Common myeloid progenitor, CD34-positive (primary cell): ENCODE data around the gene CEACAM21.
A peak's percentile ranks its signal among the peaks of the same experiment; 100 is the strongest.

Source experiments
- CTCF ChIA-PET: fragments of 350-600 bp; sonication (Branson Sonifier 250); formaldehyde crosslinking; loops from one replicate; lab custom pipeline; 2021; ENCODE audit warnings: antibody characterized with exemption; lab: Charles Lee
- POLR2A ChIA-PET: fragments of 350-600 bp; sonication (Branson Sonifier 250); formaldehyde crosslinking; loops from one replicate; lab custom pipeline; 2021; ENCODE audit warnings: antibody characterized with exemption; lab: Charles Lee
- DNase-seq, 3 donors: peaks; one replicate each; pipeline versions ENCODE4 v3.0.0 to v3.0.0-alpha.2; 2013
- H3K27ac ChIP-seq, 2 experiments: 1 replicate in 1 of 2; 2 replicates in 1 of 2; pipeline ENCODE4 v1.7.0; 2013; ENCODE audit warnings: inconsistent platforms in 2 of 2, low read length in 2 of 2, mild to moderate bottlenecking in 2 of 2, low read depth in 1 of 2, moderate library complexity in 1 of 2; ENCODE audit not compliant: severe bottlenecking in 2 of 2, insufficient read depth in 1 of 2, poor library complexity in 1 of 2
- H3K27me3 ChIP-seq, 5 experiments: replicated peaks in 2 of 5; 1 replicate in 3 of 5; 2 replicates in 2 of 5; pipeline versions ENCODE4 v1.6.1 to v1.7.0; 2013; ENCODE audit warnings: low read length in 4 of 5, mild to moderate bottlenecking in 2 of 5, moderate library complexity in 2 of 5, inconsistent platforms in 1 of 5; ENCODE audit not compliant: insufficient read depth in 5 of 5, control insufficient read depth in 4 of 5
- H3K36me3 ChIP-seq, 4 experiments: 1 replicate in 2 of 4; 2 replicates in 2 of 4; pipeline versions ENCODE4 v1.6.1 to v1.7.0; 2013; ENCODE audit warnings: low read length in 3 of 4, control low read depth in 1 of 4, mild to moderate bottlenecking in 1 of 4; ENCODE audit not compliant: control insufficient read depth in 4 of 4, insufficient read depth in 4 of 4
- H3K4me1 ChIP-seq, 4 experiments: 1 replicate in 3 of 4; 2 replicates in 1 of 4; pipeline versions ENCODE4 v1.6.1 to v1.7.1; 2013; ENCODE audit warnings: low read length in 3 of 4, mild to moderate bottlenecking in 3 of 4, control low read depth in 1 of 4, inconsistent platforms in 1 of 4, moderate library complexity in 1 of 4; ENCODE audit not compliant: control insufficient read depth in 4 of 4, insufficient read depth in 4 of 4; ENCODE audit errors: control extremely low read depth in 1 of 4
- H3K4me3 ChIP-seq, 7 experiments: 1 replicate in 4 of 7; 2 replicates in 3 of 7; pipeline versions ENCODE4 v1.5.1 to v1.7.0; 2013; ENCODE audit warnings: mild to moderate bottlenecking in 7 of 7, low read length in 6 of 7, moderate library complexity in 6 of 7, inconsistent platforms in 2 of 7, low read depth in 2 of 7, control low read depth in 1 of 7; ENCODE audit not compliant: insufficient read depth in 4 of 7, control insufficient read depth in 1 of 7; ENCODE audit errors: extremely low read depth in 1 of 7
- H3K9me3 ChIP-seq, 5 experiments: 1 replicate in 4 of 5; 2 replicates in 1 of 5; pipeline versions ENCODE4 v1.6.1 to v1.7.1; 2013; ENCODE audit warnings: low read length in 4 of 5, mild to moderate bottlenecking in 2 of 5, inconsistent platforms in 1 of 5, low read depth in 1 of 5, moderate library complexity in 1 of 5; ENCODE audit not compliant: control insufficient read depth in 4 of 5, insufficient read depth in 2 of 5; ENCODE audit errors: control extremely low read depth in 1 of 5
- WGBS: methylation state at CpG from one replicate; pipeline ENCODE4 v1.1.5; 2013; ENCODE audit not compliant: insufficient coverage; 5-methylcytosine and 5-hydroxymethylcytosine counted together

The CEACAM21 gene

DNA sequence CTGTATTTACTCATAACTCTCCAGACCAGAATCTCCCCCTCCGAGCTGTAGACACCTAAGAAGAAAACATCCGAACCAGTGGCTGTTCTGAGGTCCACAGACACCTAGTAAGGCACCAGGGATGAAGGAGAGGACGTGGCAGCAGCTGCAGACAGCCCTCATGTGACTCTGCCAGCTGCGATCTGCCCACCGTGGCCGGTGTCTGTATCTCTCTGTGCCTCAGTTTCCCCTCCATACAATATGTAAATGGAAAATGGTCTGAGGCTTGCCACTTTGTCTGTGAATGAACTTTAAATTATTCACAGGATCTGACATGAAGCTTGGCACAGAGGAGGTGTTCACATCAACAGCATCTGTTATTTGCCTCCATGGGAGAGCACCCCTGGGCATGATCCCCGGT, 48.5 kb downstream of the CEACAM21 start:
- no peak overlapping the region for H3K4me3 ChIP-seq
- no peaks in the 10 kb centered on the region for H3K9me3 ChIP-seq
- H3K27ac ChIP-seq = no peak overlapping the region
- POLR2A ChIA-PET = no interaction called here
- peaks cover 0 to 4% (median 2%) of the 10 kb centered on the region in 4 experiments for H3K36me3 ChIP-seq
- WGBS = 90% methylated on average over 7 of the region's 7 CpGs
- peaks cover 15 to 85% (median 76%) of the 10 kb centered on the region in 4 experiments for H3K4me1 ChIP-seq
- no peak for DNase-seq
- no peaks in the 10 kb centered on the region for H3K27me3 ChIP-seq
- CTCF ChIA-PET = interaction anchor here (0.7 to 1.1 kb wide), 2 partner anchors 17 to 19 kb away, joined by 3 to 4 read pairs; no protein-coding TSS in a partner anchor

DNA sequence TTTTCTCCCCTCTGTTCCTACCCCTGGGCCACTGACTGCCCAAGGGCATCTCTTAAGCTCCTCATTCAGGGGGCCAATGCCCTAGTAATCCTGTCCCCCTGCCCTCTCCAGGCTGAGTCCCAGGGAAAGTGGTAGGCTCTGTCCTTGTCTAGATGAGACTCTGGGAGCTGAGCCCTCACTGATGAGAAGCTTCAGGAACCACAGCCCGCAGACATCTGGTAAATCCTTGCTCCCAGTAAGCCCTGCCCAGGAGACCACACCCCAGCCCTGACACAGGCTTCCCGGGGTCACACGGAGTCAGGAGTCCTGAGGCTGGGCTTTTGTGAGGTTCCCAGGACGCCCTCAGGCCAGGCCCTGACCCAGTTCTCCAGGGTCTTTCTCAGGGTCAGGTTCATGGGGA, 49.0 kb downstream of the CEACAM21 start:
- Histone ChIP-seq H3K27me3 (no peaks in the 10 kb centered on the region), H3K9me3 (peaks cover 0 to 3% (median 0%) of the 10 kb centered on the region in 5 experiments), H3K27ac (no peak overlapping the region), H3K4me1 (peaks cover 15 to 81% (median 72%) of the 10 kb centered on the region in 4 experiments), H3K36me3 (peaks cover 0 to 4% (median 2%) of the 10 kb centered on the region in 4 experiments), H3K4me3 (no peak overlapping the region)
- 98% methylated on average over 4 of the region's 4 CpGs for WGBS
- no peak for DNase-seq
- POLR2A ChIA-PET = no interaction called here
- CTCF ChIA-PET = interaction anchor here (0.7 to 1.1 kb wide), 2 partner anchors 17 to 18 kb away, joined by 3 to 4 read pairs; no protein-coding TSS in a partner anchor

DNA sequence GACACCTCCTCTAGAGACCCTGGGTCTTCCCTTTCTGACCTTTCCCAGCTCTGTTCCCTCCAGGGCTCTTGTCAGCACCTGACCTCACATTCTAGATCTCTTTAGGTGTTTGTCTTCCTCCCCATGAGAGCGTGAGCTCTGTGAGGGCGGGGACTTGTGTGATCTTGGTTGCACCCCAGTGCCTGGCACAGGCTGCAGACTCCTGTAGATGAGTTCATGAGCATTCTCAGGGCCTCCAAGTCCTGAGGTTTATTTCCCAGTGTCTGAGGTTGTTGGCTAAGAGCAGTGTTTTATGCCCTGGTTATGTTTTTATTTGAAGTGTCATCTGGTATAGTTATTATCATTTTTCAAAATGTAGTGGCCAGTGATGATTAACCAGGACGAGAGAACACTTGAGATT, 50.3 kb downstream of the CEACAM21 start:
- ChIA-PET POLR2A (interaction anchor here (0.7 kb wide), 1 partner anchor 137 kb away, joined by 5 read pairs; no protein-coding TSS in a partner anchor), CTCF (interaction anchor here (0.8 to 0.9 kb wide), 3 partner anchors 14 to 95 kb away, joined by 3 to 4 read pairs (median 4); no protein-coding TSS in a partner anchor)
- H3K4me3 ChIP-seq = peak overlapping the region in 6 of 7 experiments; percentile 62 to 79 (median 66)

DNA sequence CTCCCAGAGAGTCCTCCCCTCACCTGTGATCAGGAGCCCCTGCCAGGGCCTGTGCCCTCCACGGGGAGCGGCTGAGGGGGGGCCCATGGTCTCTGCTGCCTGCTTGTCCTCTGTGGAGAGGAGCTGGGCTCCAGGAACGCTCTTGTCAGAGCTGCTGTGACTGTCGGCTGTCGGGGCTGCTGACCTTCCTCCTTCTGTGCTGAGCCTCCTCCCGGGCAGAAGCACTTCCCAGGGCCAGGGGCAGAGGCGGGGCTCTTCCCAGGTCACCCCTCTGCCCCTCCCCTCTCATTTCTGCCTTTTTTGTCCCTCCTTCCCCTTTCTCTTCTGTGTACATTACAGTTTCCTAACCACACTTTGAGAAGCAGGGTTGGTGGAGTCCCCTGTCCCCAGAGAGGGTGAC, 50.9 kb downstream of the CEACAM21 start, which contains the start of gene CEACAM4:
Gene CEACAM4, minus strand, starts transcription at position 198 of the 400 bp plus-strand sequence. Its CDS starts 111 bp downstream, at position 87.
- POLR2A ChIA-PET = no interaction called here
- peak within 1 kb of the TSS; percentile 46 to 79 (median 66) for H3K4me3 ChIP-seq
- H3K27me3 ChIP-seq = no peaks in the 10 kb centered on the region
- H3K9me3 ChIP-seq = peaks cover 0 to 19% (median 8%) of the 10 kb centered on the region in 5 experiments
- H3K36me3 ChIP-seq = peaks cover 0 to 4% (median 2%) of the 10 kb centered on the region in 4 experiments
- 0% methylated on average over 6 of the region's 7 CpGs for WGBS
- peak in 2 of 3 donors; percentile 48 for DNase-seq
- CTCF ChIA-PET = no interaction called here
- peaks cover 13 to 62% (median 53%) of the 10 kb centered on the region in 4 experiments for H3K4me1 ChIP-seq
- H3K27ac ChIP-seq = peak within 1 kb of the TSS; percentile 15 to 63

More for the DNA sequence above, 50.3 kb downstream of the CEACAM21 start:
- no peaks in the 10 kb centered on the region for H3K27me3 ChIP-seq
- peaks cover 13 to 68% (median 59%) of the 10 kb centered on the region in 4 experiments for H3K4me1 ChIP-seq
- H3K36me3 ChIP-seq = peaks cover 0 to 4% (median 2%) of the 10 kb centered on the region in 4 experiments
- peak overlapping the region; percentile 15 to 63 for H3K27ac ChIP-seq
- 88% methylated on average over 3 of the region's 3 CpGs for WGBS
- peaks cover 0 to 16% (median 4%) of the 10 kb centered on the region in 5 experiments for H3K9me3 ChIP-seq
- DNase-seq = no peak

DNA sequence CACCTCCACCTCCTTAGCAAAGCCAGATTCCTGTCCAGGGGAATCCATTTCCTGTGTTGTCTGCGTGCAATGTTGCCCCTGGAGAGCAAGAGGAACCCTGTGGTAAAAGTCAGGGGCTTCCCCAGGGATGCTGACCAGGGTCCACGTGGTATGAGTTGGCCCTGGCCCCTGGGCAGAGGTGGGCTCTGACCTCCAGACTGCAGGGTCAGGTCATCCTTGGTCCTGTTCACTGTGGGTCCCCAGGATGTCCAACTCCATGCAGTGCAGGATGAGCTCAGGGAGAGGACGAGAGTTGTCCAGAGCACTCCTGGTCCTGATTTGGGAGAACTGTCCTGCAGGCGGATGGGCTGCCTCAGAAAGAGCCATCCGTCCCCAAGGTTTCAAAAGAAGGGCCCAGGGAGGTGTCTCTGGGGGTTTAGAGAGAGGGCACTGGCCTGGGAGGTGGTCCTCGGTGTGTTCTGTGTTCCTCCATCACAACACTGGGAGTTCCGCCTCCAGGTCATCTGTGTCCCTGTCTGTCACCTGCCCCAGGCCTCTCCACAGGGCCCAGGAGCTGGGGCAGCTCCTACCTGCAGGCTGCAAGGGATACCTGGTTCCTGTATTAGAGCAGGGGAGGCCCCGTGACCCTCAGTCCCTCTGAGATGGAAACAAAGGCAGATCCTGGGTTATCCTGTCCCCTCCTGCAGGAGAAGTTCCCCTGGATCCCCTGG, 52.2 kb downstream of the CEACAM21 start:
- POLR2A ChIA-PET = no interaction called here
- no peak for DNase-seq
- Histone ChIP-seq H3K4me1 (peaks cover 11 to 49% (median 42%) of the 10 kb centered on the region in 4 experiments), H3K4me3 (no peak overlapping the region), H3K27ac (no peak overlapping the region), H3K9me3 (peaks cover 0 to 19% (median 8%) of the 10 kb centered on the region in 5 experiments), H3K36me3 (peaks cover 0 to 4% (median 2%) of the 10 kb centered on the region in 4 experiments), H3K27me3 (no peaks in the 10 kb centered on the region)
- WGBS = 84% methylated on average over 7 of the region's 8 CpGs
- CTCF ChIA-PET = interaction anchor here (1.2 kb wide), 1 partner anchor 14 kb away, joined by 4 read pairs; no protein-coding TSS in a partner anchor
